Astrocyte of the cerebellum (primary cell): Measurements from ENCODE around the gene COX11.

Experiments
- DNase-seq: peaks from one replicate; pipeline ENCODE4 v3.0.0-alpha.2; 2011; ENCODE audit warnings: low read depth
- H3K4me3 ChIP-seq: 2 replicates; pipeline ENCODE4 v1.5.1; 2011; ENCODE audit warnings: mild to moderate bottlenecking, low read depth, low read length, moderate library complexity
- CTCF ChIP-seq: IDR thresholded peaks from 2 replicates; pipeline ENCODE4 v1.5.1; 2012; ENCODE audit warnings: low read length, low read depth, moderate library complexity, mild to moderate bottlenecking; ENCODE audit errors: missing control alignments
- in situ Hi-C: cut with HindIII; loops from 2 replicates; pipeline ENCODE4 v1.10.0; 2017; ENCODE audit warnings: low sequenced_read_pairs

COX11 gene

GRCh38 chr17:54948380-54948779 lies 20.1 kb downstream of the COX11 start:
- H3K4me3 ChIP-seq: no peak overlapping the region
- TF ChIP-seq CTCF: no peak
- in situ Hi-C loops: no loop called here
- peak; percentile 84 for DNase-seq

GRCh38 chr17:54947396-54947795 lies 21.1 kb downstream of the COX11 start:
- no peak for DNase-seq
- TF ChIP-seq CTCF: no peak
- no peak overlapping the region for H3K4me3 ChIP-seq
- in situ Hi-C loops: no loop called here

GRCh38 chr17:54945671-54946070 lies 22.8 kb downstream of the COX11 start:
- DNase-seq: no peak

DNA sequence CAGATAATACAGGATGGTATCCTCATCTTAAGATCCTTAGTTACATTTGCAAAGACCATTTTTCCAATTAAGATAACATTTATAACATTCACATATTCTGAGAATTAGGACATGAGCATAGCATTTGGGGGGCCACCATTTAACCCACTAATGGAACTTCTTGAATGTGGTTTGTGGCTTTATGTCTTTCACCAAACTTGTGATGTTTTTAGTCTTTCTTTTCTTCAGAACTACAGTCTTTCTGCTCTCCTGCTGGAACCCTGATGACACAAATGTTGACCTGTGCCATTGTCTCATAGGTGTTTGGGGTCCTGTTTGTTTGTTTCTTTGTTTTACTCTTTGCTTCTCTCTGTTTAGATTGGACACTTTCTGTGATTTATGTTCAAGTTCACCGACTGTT lies 23.2 kb downstream of the COX11 start:
- no peak for TF ChIP-seq CTCF
- no peak for DNase-seq
- no peak overlapping the region for H3K4me3 ChIP-seq
- in situ Hi-C loops: no loop called here

More at GRCh38 chr17:54945671-54946070, 22.8 kb downstream of the COX11 start:
- no peak for TF ChIP-seq CTCF
- H3K4me3 ChIP-seq: no peak overlapping the region
- in situ Hi-C loops: no loop called here

DNA sequence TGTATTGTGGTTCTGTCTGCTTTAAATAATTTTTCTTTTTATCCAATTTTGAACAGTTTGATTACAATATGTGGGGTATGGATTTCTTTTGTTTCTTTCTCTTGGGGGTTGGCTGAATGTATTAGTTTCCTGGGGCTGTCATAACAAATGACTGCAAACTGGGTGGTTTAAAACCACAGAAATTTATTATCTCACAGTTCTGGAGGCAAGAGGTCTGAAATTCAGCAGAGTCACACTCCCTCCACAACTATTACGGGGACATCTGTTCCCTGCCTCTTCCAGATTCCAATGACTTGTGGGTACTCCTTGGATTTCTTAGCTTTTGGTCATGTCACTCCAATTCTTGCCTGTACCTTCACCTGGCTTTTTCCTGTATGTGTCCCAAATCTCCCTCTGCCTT lies 23.7 kb downstream of the COX11 start:
- in situ Hi-C loops: no loop called here
- no peak overlapping the region for H3K4me3 ChIP-seq
- no peak for TF ChIP-seq CTCF
- DNase-seq: no peak

- TF ChIP-seq CTCF: no peak
- no peak for DNase-seq
- in situ Hi-C loops: no loop called here
These were observed 27.2 kb downstream of the COX11 start for GRCh38 chr17:54941285-54941684.

GRCh38 chr17:54937426-54937825 lies 31.0 kb downstream of the COX11 start:
- in situ Hi-C loops: no loop called here
- no peak overlapping the region for H3K4me3 ChIP-seq
- no peak for DNase-seq
- no peak for TF ChIP-seq CTCF

More at GRCh38 chr17:54941285-54941684, 27.2 kb downstream of the COX11 start:
- no peak overlapping the region for H3K4me3 ChIP-seq
